ENCODE data around the gene OLIG1. TPM values are rescaled to one million over a fixed set of nuclear protein-coding genes. Genes with fewer than 3 reads are reported as not detected.

The OLIG1 gene
- total RNA-seq, 1 donor: 2.6 TPM

- peaks cover 4% of the 10 kb centered on the region for H3K27me3 ChIP-seq (ENCODE audit: insufficient read depth, low read length)
- peaks cover 6% of the 10 kb centered on the region for H3K4me1 ChIP-seq (ENCODE audit: insufficient read depth, low read length)
- no peaks in the 10 kb centered on the region for H3K9me3 ChIP-seq (ENCODE audit: low read depth, low read length)
- no peak overlapping the region for H3K4me3 ChIP-seq (ENCODE audit: low read length)
Measured at GRCh38 chr21:33080776-33081175, 10.8 kb downstream of the OLIG1 start.

- Histone ChIP-seq H3K9me3 (ENCODE audit: low read depth, low read length) (no peaks in the 10 kb centered on the region), H3K4me3 (ENCODE audit: low read length) (no peak overlapping the region), H3K4me1 (ENCODE audit: insufficient read depth, low read length) (peaks cover 13% of the 10 kb centered on the region), H3K27me3 (ENCODE audit: insufficient read depth, low read length) (no peaks in the 10 kb centered on the region)
Measured at GRCh38 chr21:33088384-33088783, 18.4 kb downstream of the OLIG1 start.

GRCh38 chr21:33089395-33090119 is 19.6 kb downstream of the OLIG1 start:
- peaks cover 13% of the 10 kb centered on the region for H3K4me1 ChIP-seq (ENCODE audit: insufficient read depth, low read length)
- H3K27me3 ChIP-seq (ENCODE audit: insufficient read depth, low read length): no peaks in the 10 kb centered on the region
- no peaks in the 10 kb centered on the region for H3K9me3 ChIP-seq (ENCODE audit: low read depth, low read length)
- no peak overlapping the region for H3K4me3 ChIP-seq (ENCODE audit: low read length)

- Histone ChIP-seq H3K9me3 (ENCODE audit: low read depth, low read length) (no peaks in the 10 kb centered on the region), H3K4me1 (ENCODE audit: insufficient read depth, low read length) (peaks cover 5% of the 10 kb centered on the region), H3K27me3 (ENCODE audit: insufficient read depth, low read length) (no peaks in the 10 kb centered on the region), H3K4me3 (ENCODE audit: low read length) (no peak overlapping the region)
Measured at GRCh38 chr21:33096426-33096825, 26.5 kb downstream of the OLIG1 start.

- Histone ChIP-seq H3K27me3 (ENCODE audit: insufficient read depth, low read length) (no peaks in the 10 kb centered on the region), H3K4me3 (ENCODE audit: low read length) (no peak overlapping the region), H3K4me1 (ENCODE audit: insufficient read depth, low read length) (peaks cover 5% of the 10 kb centered on the region), H3K9me3 (ENCODE audit: low read depth, low read length) (no peaks in the 10 kb centered on the region)
Measured at GRCh38 chr21:33099131-33099530, 29.2 kb downstream of the OLIG1 start.

GRCh38 chr21:33101300-33101911 is 31.5 kb downstream of the OLIG1 start:
- Histone ChIP-seq H3K27me3 (ENCODE audit: insufficient read depth, low read length) (no peaks in the 10 kb centered on the region), H3K4me3 (ENCODE audit: low read length) (no peak overlapping the region), H3K4me1 (ENCODE audit: insufficient read depth, low read length) (peaks cover 3% of the 10 kb centered on the region), H3K9me3 (ENCODE audit: low read depth, low read length) (no peaks in the 10 kb centered on the region)

- H3K4me1 ChIP-seq (ENCODE audit: insufficient read depth, low read length): peaks cover 10% of the 10 kb centered on the region
Measured at GRCh38 chr21:33105088-33105487, 35.1 kb downstream of the OLIG1 start.

GRCh38 chr21:33108228-33108627 is 38.3 kb downstream of the OLIG1 start:
- H3K27me3 ChIP-seq (ENCODE audit: insufficient read depth, low read length): peaks cover 33% of the 10 kb centered on the region
- peaks cover 13% of the 10 kb centered on the region for H3K4me1 ChIP-seq (ENCODE audit: insufficient read depth, low read length)
- H3K9me3 ChIP-seq (ENCODE audit: low read depth, low read length): no peaks in the 10 kb centered on the region
- no peak overlapping the region for H3K4me3 ChIP-seq (ENCODE audit: low read length)

More at GRCh38 chr21:33105088-33105487, 35.1 kb downstream of the OLIG1 start:
- no peak overlapping the region for H3K4me3 ChIP-seq (ENCODE audit: low read length)
- no peaks in the 10 kb centered on the region for H3K9me3 ChIP-seq (ENCODE audit: low read depth, low read length)
- H3K27me3 ChIP-seq (ENCODE audit: insufficient read depth, low read length): peaks cover 17% of the 10 kb centered on the region

- no peaks in the 10 kb centered on the region for H3K9me3 ChIP-seq (ENCODE audit: low read depth, low read length)
- peaks cover 33% of the 10 kb centered on the region for H3K27me3 ChIP-seq (ENCODE audit: insufficient read depth, low read length)
- no peak overlapping the region for H3K4me3 ChIP-seq (ENCODE audit: low read length)
Measured at GRCh38 chr21:33109574-33110339, 39.8 kb downstream of the OLIG1 start.

GRCh38 chr21:33110340-33110715 is 40.4 kb downstream of the OLIG1 start:
- Histone ChIP-seq H3K9me3 (ENCODE audit: low read depth, low read length) (no peaks in the 10 kb centered on the region), H3K4me1 (ENCODE audit: insufficient read depth, low read length) (peaks cover 13% of the 10 kb centered on the region), H3K4me3 (ENCODE audit: low read length) (no peak overlapping the region), H3K27me3 (ENCODE audit: insufficient read depth, low read length) (peaks cover 33% of the 10 kb centered on the region)

More at GRCh38 chr21:33109574-33110339, 39.8 kb downstream of the OLIG1 start:
- peaks cover 13% of the 10 kb centered on the region for H3K4me1 ChIP-seq (ENCODE audit: insufficient read depth, low read length)

- H3K4me3 ChIP-seq (ENCODE audit: low read length): no peak overlapping the region
- peaks cover 33% of the 10 kb centered on the region for H3K27me3 ChIP-seq (ENCODE audit: insufficient read depth, low read length)
- H3K9me3 ChIP-seq (ENCODE audit: low read depth, low read length): no peaks in the 10 kb centered on the region
- peaks cover 21% of the 10 kb centered on the region for H3K4me1 ChIP-seq (ENCODE audit: insufficient read depth, low read length)
Measured at GRCh38 chr21:33111577-33111976, 41.6 kb downstream of the OLIG1 start.

GRCh38 chr21:33112151-33112550 is 42.2 kb downstream of the OLIG1 start:
- H3K4me1 ChIP-seq (ENCODE audit: insufficient read depth, low read length): peaks cover 21% of the 10 kb centered on the region

GRCh38 chr21:33112681-33113080 is 42.7 kb downstream of the OLIG1 start:
- no peaks in the 10 kb centered on the region for H3K9me3 ChIP-seq (ENCODE audit: low read depth, low read length)
- peaks cover 31% of the 10 kb centered on the region for H3K27me3 ChIP-seq (ENCODE audit: insufficient read depth, low read length)
- no peak overlapping the region for H3K4me3 ChIP-seq (ENCODE audit: low read length)
- H3K4me1 ChIP-seq (ENCODE audit: insufficient read depth, low read length): peaks cover 21% of the 10 kb centered on the region

More at GRCh38 chr21:33112151-33112550, 42.2 kb downstream of the OLIG1 start:
- H3K9me3 ChIP-seq (ENCODE audit: low read depth, low read length): no peaks in the 10 kb centered on the region
- no peak overlapping the region for H3K4me3 ChIP-seq (ENCODE audit: low read length)
- peaks cover 33% of the 10 kb centered on the region for H3K27me3 ChIP-seq (ENCODE audit: insufficient read depth, low read length)

- Histone ChIP-seq H3K9me3 (ENCODE audit: low read depth, low read length) (no peaks in the 10 kb centered on the region), H3K27me3 (ENCODE audit: insufficient read depth, low read length) (peaks cover 27% of the 10 kb centered on the region), H3K4me3 (ENCODE audit: low read length) (no peak overlapping the region), H3K4me1 (ENCODE audit: insufficient read depth, low read length) (peaks cover 21% of the 10 kb centered on the region)
Measured at GRCh38 chr21:33113131-33113530, 43.2 kb downstream of the OLIG1 start.

- peaks cover 20% of the 10 kb centered on the region for H3K27me3 ChIP-seq (ENCODE audit: insufficient read depth, low read length)
- peaks cover 19% of the 10 kb centered on the region for H3K4me1 ChIP-seq (ENCODE audit: insufficient read depth, low read length)
- H3K9me3 ChIP-seq (ENCODE audit: low read depth, low read length): no peaks in the 10 kb centered on the region
- H3K4me3 ChIP-seq (ENCODE audit: low read length): no peak overlapping the region
Measured at GRCh38 chr21:33114276-33114675, 44.3 kb downstream of the OLIG1 start.

Measured in mononuclear cell (primary cell).